Gastroesophageal sphincter (tissue), 3 donors: ENCODE data around the gene CCDC74B.

Source experiments
- EP300 ChIP-seq: sonication (generic); formaldehyde crosslinking; IDR thresholded peaks from one replicate; pipeline ENCODE4 v1.6.1; 2017; ENCODE audit warnings: antibody characterized with exemption, mild to moderate bottlenecking
- POLR2A ChIP-seq, 2 donors: fragments of 450-650 bp; IDR thresholded peaks; one replicate each; pipeline ENCODE4 v1.6.1; 2017; ENCODE audit warnings: antibody characterized with exemption in 2 of 2, mild to moderate bottlenecking in 2 of 2, moderate library complexity in 1 of 2
- POLR2AphosphoS5 ChIP-seq: sonication (generic); formaldehyde crosslinking; IDR thresholded peaks from one replicate; pipeline ENCODE4 v1.6.1; 2017; ENCODE audit warnings: antibody characterized with exemption
- TF ChIP-seq, protein P1 (sequence below), 4 experiments: fragments of 200-600 bp in 2 of 4; fragments of 450-650 bp in 2 of 4; sonication (generic) in 1 of 4; IDR thresholded peaks; one replicate each; pipeline ENCODE4 v1.5.1; 2017 to 2019; ENCODE audit warnings: antibody characterized with exemption in 4 of 4, mild to moderate bottlenecking in 2 of 4, moderate library complexity in 2 of 4

DNA sequence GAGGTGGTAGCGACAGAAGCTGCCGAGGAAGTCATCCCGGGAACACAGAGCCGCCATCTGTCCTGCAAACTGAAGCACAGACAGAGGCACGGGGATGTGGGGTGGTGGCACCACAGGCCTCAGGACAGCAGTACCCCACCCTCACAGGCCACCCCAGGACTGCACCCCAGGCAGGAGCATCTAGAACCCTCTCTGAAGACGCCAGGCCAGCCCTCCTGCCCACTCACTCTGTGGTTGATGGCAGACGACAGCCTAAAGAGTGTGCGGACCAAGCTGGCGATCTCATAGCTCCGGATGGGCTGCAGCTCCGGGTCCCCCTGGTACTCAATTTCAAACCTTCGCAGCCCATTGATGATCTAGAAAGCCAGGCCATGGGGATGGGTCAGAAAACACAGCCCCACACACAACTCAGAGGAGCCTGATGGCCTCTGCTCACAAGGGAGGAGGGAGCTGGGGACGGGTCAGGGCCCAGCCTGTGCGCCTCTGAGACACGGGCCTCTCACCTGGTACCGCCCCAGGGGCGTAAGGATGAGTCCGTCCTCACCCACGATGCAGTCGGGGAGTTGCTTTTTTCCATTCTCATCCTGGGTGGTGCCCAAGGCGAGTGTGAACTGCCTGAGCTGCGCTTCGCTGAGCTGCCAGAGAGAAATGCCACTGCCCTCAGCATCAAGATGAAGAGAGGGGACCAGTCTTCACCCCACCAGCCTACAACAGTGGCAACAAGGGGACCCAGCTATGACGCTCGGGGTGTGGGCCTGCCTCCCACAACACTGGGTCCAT, 8.1 kb upstream of the CCDC74B start:
- TF ChIP-seq, protein P1, sequence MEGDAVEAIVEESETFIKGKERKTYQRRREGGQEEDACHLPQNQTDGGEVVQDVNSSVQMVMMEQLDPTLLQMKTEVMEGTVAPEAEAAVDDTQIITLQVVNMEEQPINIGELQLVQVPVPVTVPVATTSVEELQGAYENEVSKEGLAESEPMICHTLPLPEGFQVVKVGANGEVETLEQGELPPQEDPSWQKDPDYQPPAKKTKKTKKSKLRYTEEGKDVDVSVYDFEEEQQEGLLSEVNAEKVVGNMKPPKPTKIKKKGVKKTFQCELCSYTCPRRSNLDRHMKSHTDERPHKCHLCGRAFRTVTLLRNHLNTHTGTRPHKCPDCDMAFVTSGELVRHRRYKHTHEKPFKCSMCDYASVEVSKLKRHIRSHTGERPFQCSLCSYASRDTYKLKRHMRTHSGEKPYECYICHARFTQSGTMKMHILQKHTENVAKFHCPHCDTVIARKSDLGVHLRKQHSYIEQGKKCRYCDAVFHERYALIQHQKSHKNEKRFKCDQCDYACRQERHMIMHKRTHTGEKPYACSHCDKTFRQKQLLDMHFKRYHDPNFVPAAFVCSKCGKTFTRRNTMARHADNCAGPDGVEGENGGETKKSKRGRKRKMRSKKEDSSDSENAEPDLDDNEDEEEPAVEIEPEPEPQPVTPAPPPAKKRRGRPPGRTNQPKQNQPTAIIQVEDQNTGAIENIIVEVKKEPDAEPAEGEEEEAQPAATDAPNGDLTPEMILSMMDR (IDR thresholded peaks at IDR 0.05) = no peak
- TF ChIP-seq EP300 = no peak
- no peak for TF ChIP-seq POLR2A (IDR thresholded peaks at IDR 0.05)
- TF ChIP-seq POLR2AphosphoS5 = no peak
